K562 (cell line): ENCODE results near the gene PATL1. TPM values are rescaled to one million over a fixed set of nuclear protein-coding genes. Genes with fewer than 3 reads are reported as not detected.
A peak's percentile ranks its signal among the peaks of the same experiment; 100 is the strongest.

ENCODE experiments used
- BACH1 ChIP-seq: fragments of 200-800 bp; sonication (Bioruptor generic); IDR thresholded peaks from 2 replicates; pipeline ENCODE4 v1.6.1; 2016; ENCODE audit warnings: missing genetic modification characterization, missing compliant biosample characterization
- BHLHE40 ChIP-seq: IDR thresholded peaks from 2 replicates; pipeline ENCODE4 v1.6.1; 2011; ENCODE audit warnings: low read length, improper control_type of control experiment
- CHCHD3 ChIP-seq: fragments of 250-450 bp; sonication (Bioruptor Pico); IDR thresholded peaks from 2 replicates; pipeline ENCODE4 v2.1.2; 2022; ENCODE audit warnings: mild to moderate bottlenecking
- DIDO1 ChIP-seq: fragments of 450-650 bp; IDR thresholded peaks from 2 replicates; pipeline ENCODE4 v1.6.1; 2016; ENCODE audit warnings: low read depth, missing biosample characterization, missing genetic modification characterization
- DLX4 ChIP-seq: fragments of 250-450 bp; sonication (Bioruptor Pico); IDR thresholded peaks from 2 replicates; pipeline ENCODE4 v1.6.1; 2021; ENCODE audit warnings: mild to moderate bottlenecking
- FOS ChIP-seq: IDR thresholded peaks from 3 replicates; pipeline ENCODE4 v1.6.1; 2011; ENCODE audit not compliant: insufficient read length; ENCODE audit errors: extremely low read depth
- GABPB2 ChIP-seq: fragments of 250-450 bp; sonication (Bioruptor Pico); conservative IDR thresholded peaks from 2 replicates; pipeline ENCODE4 v1.5.1; 2021; ENCODE audit warnings: mild to moderate bottlenecking
- IRF9 ChIP-seq: fragments of 450-650 bp; IDR thresholded peaks from 2 replicates; pipeline ENCODE4 v1.6.1; 2016; ENCODE audit warnings: missing biosample characterization, missing genetic modification characterization
- PHTF2 ChIP-seq: fragments of 250-450 bp; sonication (Bioruptor Pico); IDR thresholded peaks from 2 replicates; pipeline ENCODE4 v1.5.0; 2021; ENCODE audit warnings: mild to moderate bottlenecking
- SIX5 ChIP-seq, 2 experiments: IDR thresholded peaks; 2 replicates each; pipeline ENCODE4 v1.6.1; 2011; ENCODE audit warnings: low read length in 2 of 2, borderline replicate concordance in 1 of 2, low read depth in 1 of 2, mild to moderate bottlenecking in 1 of 2, moderate library complexity in 1 of 2; ENCODE audit not compliant: insufficient read depth in 1 of 2
- SMARCC2 ChIP-seq: fragments of 450-650 bp; IDR thresholded peaks from 2 replicates; pipeline ENCODE4 v1.6.1; 2017; ENCODE audit warnings: antibody characterized with exemption, moderate library complexity, mild to moderate bottlenecking, low read depth
- TBL1XR1 ChIP-seq, 2 experiments: IDR thresholded peaks; 2 replicates each; pipeline ENCODE4 v1.6.1; 2012; ENCODE audit warnings: improper control_type of control experiment in 2 of 2, low read length in 2 of 2, mild to moderate bottlenecking in 1 of 2
- TSC22D4 ChIP-seq: fragments of 450-650 bp; IDR thresholded peaks from 2 replicates; pipeline ENCODE4 v1.6.1; 2016; ENCODE audit warnings: missing genetic modification characterization, missing biosample characterization, control low read depth
- ZBTB1 ChIP-seq: sonication (generic); formaldehyde crosslinking; IDR thresholded peaks from 2 replicates; pipeline ENCODE4 v1.8.1; 2023; ENCODE audit warnings: missing genetic modification reagents, low read depth, mild to moderate bottlenecking, borderline replicate concordance
- ZNF347 ChIP-seq: fragments of 450-650 bp; formaldehyde crosslinking; IDR thresholded peaks from 2 replicates; pipeline ENCODE4 v1.4.0; 2020; ENCODE audit warnings: low read depth, mild to moderate bottlenecking, moderate library complexity
- ZNF584 ChIP-seq: fragments of 200-800 bp; sonication (Bioruptor generic); IDR thresholded peaks from 2 replicates; pipeline ENCODE4 v1.6.1; 2016; ENCODE audit warnings: low read depth, mild to moderate bottlenecking, missing genetic modification characterization, missing compliant biosample characterization
- ZNF764 ChIP-seq: fragments of 250-450 bp; sonication (Bioruptor Pico); IDR thresholded peaks from 2 replicates; pipeline ENCODE4 v1.4.0; 2020; ENCODE audit warnings: low read depth, mild to moderate bottlenecking, moderate library complexity
- polyA plus RNA-seq, 8 experiments: library from polyadenylated mRNA; depleted of rRNA in 4 of 8; stranded (reverse) in 5 of 8; unstranded in 3 of 8; fragments of >200 nt; fragmentation: Nextera tagmentation in 2 of 8; fragmentation: Illumina TruSeq in 1 of 8; extraction: Ambion mirVana in 2 of 8; extraction: Trizol in 1 of 8; gene quantifications; 2 replicates each; pipeline versions ENCODE4 v1.2.1 to v1.2.3, GENCODE V29; 2011 to 2014; ENCODE audit warnings: inconsistent platforms in 1 of 8, missing spikeins in 1 of 8
- total RNA-seq, 7 experiments: library from RNA; depleted of rRNA in 6 of 7; stranded (reverse); fragments of >200 nt in 6 of 7; fragmentation: Illumina TruSeq in 2 of 7; extraction: Trizol in 2 of 7; gene quantifications; 2 replicates each; pipeline versions ENCODE4 v1.2.1 to v1.2.3, GENCODE V29; 2011 to 2021; ENCODE audit warnings: low replicate concordance in 1 of 7
- TF ChIP-seq, protein P1 (sequence below): fragments of 250-450 bp; sonication (Bioruptor Pico); IDR thresholded peaks from 2 replicates; pipeline ENCODE4 v1.5.1; 2021; ENCODE audit warnings: mild to moderate bottlenecking
- TF ChIP-seq, protein P2 (sequence below): fragments of 450-650 bp; IDR thresholded peaks from 2 replicates; pipeline ENCODE4 v1.6.1; 2017; ENCODE audit warnings: antibody characterized with exemption
- TF ChIP-seq, protein P3 (sequence below): conservative IDR thresholded peaks from 2 replicates; pipeline ENCODE4 v1.6.1; 2011; ENCODE audit warnings: low read depth, mild to moderate bottlenecking, low read length; ENCODE audit not compliant: control insufficient read depth
- TF ChIP-seq, protein P4 (sequence below): sonication (generic); formaldehyde crosslinking; IDR thresholded peaks from 2 replicates; pipeline ENCODE4 v1.8.0; 2022; ENCODE audit warnings: missing genetic modification reagents, mild to moderate bottlenecking, moderate library complexity, borderline replicate concordance

Gene PATL1
- total and polyA plus RNA-seq, 9 of the 15 experiments (the other 6 are each of a cell fraction or from before 2014, with no cell fraction given), result 3.2 to 48.0 (median 16.4) TPM

DNA sequence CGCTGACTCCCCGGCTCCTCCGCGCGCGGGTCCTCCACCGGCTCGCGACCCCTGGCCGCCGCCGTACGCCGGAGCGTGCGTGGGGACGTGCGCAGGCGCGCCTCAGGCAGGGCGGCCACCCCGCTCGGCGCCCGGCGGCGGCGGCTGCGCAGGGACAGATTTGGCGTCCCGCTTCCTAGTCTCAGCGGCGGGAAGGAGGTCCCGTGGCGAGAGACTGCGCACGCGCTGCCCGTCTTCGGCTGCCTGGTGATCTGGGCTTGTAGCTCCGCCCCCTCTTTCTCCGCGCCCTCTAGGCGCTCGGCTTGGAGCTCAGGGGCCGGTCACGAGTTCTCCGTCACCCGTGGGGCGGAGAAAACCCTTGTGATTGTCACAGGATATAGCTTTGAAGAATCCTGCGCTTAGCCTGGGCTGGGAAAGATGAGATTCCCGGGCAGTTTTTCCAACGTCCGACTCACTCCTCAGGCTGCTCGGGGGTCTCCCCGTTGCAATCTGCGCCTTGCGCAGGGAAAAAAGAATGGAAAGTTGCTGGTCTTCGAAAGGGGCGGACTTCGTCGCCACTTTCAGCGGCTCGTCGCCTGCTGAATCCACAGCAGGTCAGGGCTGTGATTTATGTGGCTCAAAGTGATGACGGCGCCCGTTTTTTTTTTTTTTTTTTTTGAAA, at the start of gene PATL1 (continued):
- TF ChIP-seq SMARCC2 (no peak), BACH1 (tag) (peak; percentile 67; the same call in 1 of the 2 replicates), ZNF764 (CRISPR knock-in tag) (no peak), BHLHE40 (peak; percentile 68), IRF9 (tag) (no peak), DLX4 (CRISPR knock-in tag) (no peak), PHTF2 (CRISPR knock-in tag) (no peak), TBL1XR1 (IDR thresholded peaks at IDR 0.05; ENCODE audit: low read length in 2 of 2) (peak in 1 of 2 experiments; percentile 57; a peak in 1 of 4 replicates), GABPB2 (no peak), ZNF584 (no peak), FOS (no peak), DIDO1 (tag) (peak; percentile 72; the same call in 1 of the 2 replicates), CHCHD3 (CRISPR knock-in tag) (no peak), ZNF347 (no peak), SIX5 (IDR thresholded peaks at IDR 0.05; ENCODE audit: borderline replicate concordance in 1 of 2, insufficient read depth in 1 of 2, low read depth in 1 of 2, low read length in 2 of 2) (no peak), ZBTB1 (CRISPR knock-in tag) (no peak), TSC22D4 (tag) (no peak)
- TF ChIP-seq, protein P1, sequence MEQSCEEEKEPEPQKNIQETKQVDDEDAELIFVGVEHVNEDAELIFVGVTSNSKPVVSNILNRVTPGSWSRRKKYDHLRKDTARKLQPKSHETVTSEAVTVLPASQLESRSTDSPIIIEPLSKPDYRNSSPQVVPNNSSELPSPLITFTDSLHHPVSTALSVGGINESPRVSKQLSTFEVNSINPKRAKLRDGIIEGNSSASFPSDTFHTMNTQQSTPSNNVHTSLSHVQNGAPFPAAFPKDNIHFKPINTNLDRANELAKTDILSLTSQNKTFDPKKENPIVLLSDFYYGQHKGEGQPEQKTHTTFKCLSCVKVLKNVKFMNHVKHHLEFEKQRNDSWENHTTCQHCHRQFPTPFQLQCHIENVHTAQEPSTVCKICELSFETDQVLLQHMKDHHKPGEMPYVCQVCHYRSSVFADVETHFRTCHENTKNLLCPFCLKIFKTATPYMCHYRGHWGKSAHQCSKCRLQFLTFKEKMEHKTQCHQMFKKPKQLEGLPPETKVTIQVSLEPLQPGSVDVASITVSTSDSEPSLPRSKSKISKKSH (CRISPR knock-in tag), result no peak
- TF ChIP-seq, protein P2, sequence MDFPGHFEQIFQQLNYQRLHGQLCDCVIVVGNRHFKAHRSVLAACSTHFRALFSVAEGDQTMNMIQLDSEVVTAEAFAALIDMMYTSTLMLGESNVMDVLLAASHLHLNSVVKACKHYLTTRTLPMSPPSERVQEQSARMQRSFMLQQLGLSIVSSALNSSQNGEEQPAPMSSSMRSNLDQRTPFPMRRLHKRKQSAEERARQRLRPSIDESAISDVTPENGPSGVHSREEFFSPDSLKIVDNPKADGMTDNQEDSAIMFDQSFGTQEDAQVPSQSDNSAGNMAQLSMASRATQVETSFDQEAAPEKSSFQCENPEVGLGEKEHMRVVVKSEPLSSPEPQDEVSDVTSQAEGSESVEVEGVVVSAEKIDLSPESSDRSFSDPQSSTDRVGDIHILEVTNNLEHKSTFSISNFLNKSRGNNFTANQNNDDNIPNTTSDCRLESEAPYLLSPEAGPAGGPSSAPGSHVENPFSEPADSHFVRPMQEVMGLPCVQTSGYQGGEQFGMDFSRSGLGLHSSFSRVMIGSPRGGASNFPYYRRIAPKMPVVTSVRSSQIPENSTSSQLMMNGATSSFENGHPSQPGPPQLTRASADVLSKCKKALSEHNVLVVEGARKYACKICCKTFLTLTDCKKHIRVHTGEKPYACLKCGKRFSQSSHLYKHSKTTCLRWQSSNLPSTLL, result no peak
- TF ChIP-seq, protein P3, sequence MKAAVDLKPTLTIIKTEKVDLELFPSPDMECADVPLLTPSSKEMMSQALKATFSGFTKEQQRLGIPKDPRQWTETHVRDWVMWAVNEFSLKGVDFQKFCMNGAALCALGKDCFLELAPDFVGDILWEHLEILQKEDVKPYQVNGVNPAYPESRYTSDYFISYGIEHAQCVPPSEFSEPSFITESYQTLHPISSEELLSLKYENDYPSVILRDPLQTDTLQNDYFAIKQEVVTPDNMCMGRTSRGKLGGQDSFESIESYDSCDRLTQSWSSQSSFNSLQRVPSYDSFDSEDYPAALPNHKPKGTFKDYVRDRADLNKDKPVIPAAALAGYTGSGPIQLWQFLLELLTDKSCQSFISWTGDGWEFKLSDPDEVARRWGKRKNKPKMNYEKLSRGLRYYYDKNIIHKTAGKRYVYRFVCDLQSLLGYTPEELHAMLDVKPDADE, result peak; percentile 51; the same call in 1 of the 2 replicates
- TF ChIP-seq, protein P4, sequence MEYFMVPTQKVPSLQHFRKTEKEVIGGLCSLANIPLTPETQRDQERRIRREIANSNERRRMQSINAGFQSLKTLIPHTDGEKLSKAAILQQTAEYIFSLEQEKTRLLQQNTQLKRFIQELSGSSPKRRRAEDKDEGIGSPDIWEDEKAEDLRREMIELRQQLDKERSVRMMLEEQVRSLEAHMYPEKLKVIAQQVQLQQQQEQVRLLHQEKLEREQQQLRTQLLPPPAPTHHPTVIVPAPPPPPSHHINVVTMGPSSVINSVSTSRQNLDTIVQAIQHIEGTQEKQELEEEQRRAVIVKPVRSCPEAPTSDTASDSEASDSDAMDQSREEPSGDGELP, result peak; percentile 76; the same call in 1 of the 2 replicates
